Ectodermal cell (in vitro differentiated cells): ENCODE measurements around the gene ERG28.
"Not testable (repeated sequence)": the region's sequence is repeated elsewhere in the genome, so short reads cannot be mapped to it uniquely, and the experiment has no call there.

Experiments
- H3K27ac ChIP-seq: 2 replicates; pipeline ENCODE4 v1.7.0; 2013; ENCODE audit warnings: mild to moderate bottlenecking, low read depth, low read length; ENCODE audit not compliant: insufficient read depth, poor library complexity, severe bottlenecking
- H3K27me3 ChIP-seq: 2 replicates; pipeline ENCODE4 v1.7.0; 2013; ENCODE audit warnings: mild to moderate bottlenecking, low read length; ENCODE audit not compliant: insufficient read depth, control insufficient read depth, poor library complexity, severe bottlenecking
- H3K36me3 ChIP-seq: one replicate; pipeline ENCODE4 v1.7.0; 2013; ENCODE audit warnings: low read length; ENCODE audit not compliant: control insufficient read depth, insufficient read depth
- H3K4me1 ChIP-seq: one replicate; pipeline ENCODE4 v1.7.0; 2013; ENCODE audit warnings: low read length; ENCODE audit not compliant: control insufficient read depth, insufficient read depth
- H3K4me3 ChIP-seq: 2 replicates; pipeline ENCODE4 v1.7.0; 2013; ENCODE audit warnings: low read depth, low read length, control low read depth; ENCODE audit not compliant: insufficient read depth
- H3K9me3 ChIP-seq: 2 replicates; pipeline ENCODE4 v1.7.0; 2013; ENCODE audit warnings: mild to moderate bottlenecking, low read length, moderate library complexity; ENCODE audit not compliant: control insufficient read depth
- WGBS, 2 experiments: methylation state at CpG; one replicate each; pipeline ENCODE4 v1.1.7; 2013; ENCODE audit warnings: missing lambda C conversion rate in 2 of 2; 5-methylcytosine and 5-hydroxymethylcytosine counted together

The ERG28 gene

GRCh38 chr14:75609116-75609515, 51.6 kb downstream of the ERG28 start:
- WGBS, 2 experiments = 92 to 93% methylated on average over 4 of the region's 4 CpGs

DNA sequence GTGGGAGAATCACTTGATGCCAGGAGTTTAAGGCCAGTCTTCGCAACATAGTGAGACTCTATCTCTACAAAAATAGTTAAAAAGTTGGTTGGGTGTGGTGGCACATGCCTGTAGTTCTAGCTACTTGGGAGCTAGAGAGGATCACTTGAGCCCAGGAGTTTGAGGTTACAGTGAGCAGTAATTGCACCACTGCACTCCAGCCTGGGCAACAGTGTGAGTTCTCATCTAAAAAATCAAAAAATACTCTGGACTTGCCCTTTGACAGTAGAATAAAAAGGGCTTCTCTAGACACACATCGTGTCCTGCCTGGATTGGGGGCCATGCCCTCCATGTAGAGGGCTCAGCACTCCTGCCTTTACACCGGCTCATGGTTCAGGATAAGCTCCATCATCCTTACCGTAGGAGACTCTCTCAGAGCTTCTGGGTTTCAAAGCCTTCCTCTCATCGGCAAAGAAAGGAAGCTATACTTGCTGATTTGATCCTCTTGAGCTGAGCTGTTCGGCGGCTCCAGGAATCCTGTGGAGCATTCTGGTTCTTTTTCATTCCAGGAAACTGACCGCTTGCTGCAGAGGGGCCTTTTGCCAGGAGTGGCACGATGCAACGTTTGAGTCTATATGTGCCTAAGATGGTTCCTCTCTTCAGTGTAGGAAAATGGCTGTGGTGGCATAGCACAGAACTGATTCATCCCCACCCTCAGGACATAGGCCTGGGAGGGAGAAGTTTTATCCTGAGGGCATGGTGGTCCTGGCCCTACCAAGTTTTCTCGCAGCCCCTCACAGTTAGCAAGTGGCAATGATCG, 52.6 kb downstream of the ERG28 start:
- 94 to 96% methylated on average over 12 of the region's 12 CpGs for WGBS, 2 experiments
- H3K36me3 ChIP-seq = no peaks in the 10 kb centered on the region
- no peaks in the 10 kb centered on the region for H3K9me3 ChIP-seq
- H3K4me1 ChIP-seq = peaks cover 6% of the 10 kb centered on the region
- H3K27me3 ChIP-seq = no peaks in the 10 kb centered on the region
- H3K27ac ChIP-seq = no peak overlapping the region
- H3K4me3 ChIP-seq = no peak overlapping the region

More at GRCh38 chr14:75609116-75609515, 51.6 kb downstream of the ERG28 start:
- H3K4me3 ChIP-seq = no peak overlapping the region
- H3K36me3 ChIP-seq = no peaks in the 10 kb centered on the region
- no peak overlapping the region for H3K27ac ChIP-seq
- peaks cover 6% of the 10 kb centered on the region for H3K4me1 ChIP-seq
- H3K27me3 ChIP-seq = no peaks in the 10 kb centered on the region
- no peaks in the 10 kb centered on the region for H3K9me3 ChIP-seq

DNA sequence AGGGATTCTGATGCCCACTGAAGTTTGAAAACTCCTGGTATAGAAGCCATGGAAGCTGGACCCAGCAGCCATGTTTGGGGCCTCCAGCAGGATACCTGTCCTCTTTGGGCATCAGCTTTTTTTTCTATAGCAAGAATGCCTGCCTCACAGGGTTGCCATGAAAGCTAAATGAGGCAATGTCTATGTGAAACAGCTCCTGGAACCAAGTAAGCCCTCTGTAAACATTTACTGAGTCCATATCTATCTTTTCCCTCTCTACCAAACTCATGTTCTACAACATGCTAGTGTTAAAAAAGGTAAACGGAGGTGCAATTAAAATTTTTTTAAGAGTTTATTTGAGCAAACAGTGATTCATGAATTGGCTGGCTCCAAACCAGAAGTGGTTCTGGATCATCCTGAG, 53.6 kb downstream of the ERG28 start:
- Histone ChIP-seq H3K4me3 (no peak overlapping the region), H3K9me3 (no peaks in the 10 kb centered on the region), H3K4me1 (no peaks in the 10 kb centered on the region), H3K36me3 (no peaks in the 10 kb centered on the region), H3K27me3 (no peaks in the 10 kb centered on the region), H3K27ac (no peak overlapping the region)
- whole genome bisulfite sequencing, 2 experiments = 94 to 100% methylated on average over 1 of the region's 1 CpG

DNA sequence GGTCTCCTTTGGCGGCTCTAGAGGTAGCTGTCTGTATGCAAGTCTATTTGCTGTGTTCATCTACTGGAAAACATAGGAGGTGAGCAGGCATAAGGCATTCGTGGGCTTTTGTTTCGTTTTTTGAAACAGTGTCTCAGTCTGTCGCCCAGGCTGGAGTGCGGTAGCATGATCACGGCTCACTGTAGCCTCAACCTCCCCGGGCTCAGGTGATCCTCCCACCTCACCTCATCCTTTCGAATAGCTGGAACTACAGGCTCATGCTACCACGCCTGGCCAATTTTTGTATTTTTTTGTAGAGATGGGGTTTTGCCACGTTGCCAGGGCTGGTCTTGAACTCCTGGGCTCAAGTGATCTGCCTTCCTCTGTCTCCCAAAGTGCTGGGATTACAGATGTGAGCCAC, 54.8 kb downstream of the ERG28 start:
- Histone ChIP-seq H3K4me1 (no peaks in the 10 kb centered on the region), H3K36me3 (no peaks in the 10 kb centered on the region), H3K27me3 (no peaks in the 10 kb centered on the region), H3K9me3 (no peaks in the 10 kb centered on the region), H3K27ac (no peak overlapping the region), H3K4me3 (no peak overlapping the region)
- 88 to 89% methylated on average over 10 of the region's 10 CpGs for WGBS, 2 experiments

DNA sequence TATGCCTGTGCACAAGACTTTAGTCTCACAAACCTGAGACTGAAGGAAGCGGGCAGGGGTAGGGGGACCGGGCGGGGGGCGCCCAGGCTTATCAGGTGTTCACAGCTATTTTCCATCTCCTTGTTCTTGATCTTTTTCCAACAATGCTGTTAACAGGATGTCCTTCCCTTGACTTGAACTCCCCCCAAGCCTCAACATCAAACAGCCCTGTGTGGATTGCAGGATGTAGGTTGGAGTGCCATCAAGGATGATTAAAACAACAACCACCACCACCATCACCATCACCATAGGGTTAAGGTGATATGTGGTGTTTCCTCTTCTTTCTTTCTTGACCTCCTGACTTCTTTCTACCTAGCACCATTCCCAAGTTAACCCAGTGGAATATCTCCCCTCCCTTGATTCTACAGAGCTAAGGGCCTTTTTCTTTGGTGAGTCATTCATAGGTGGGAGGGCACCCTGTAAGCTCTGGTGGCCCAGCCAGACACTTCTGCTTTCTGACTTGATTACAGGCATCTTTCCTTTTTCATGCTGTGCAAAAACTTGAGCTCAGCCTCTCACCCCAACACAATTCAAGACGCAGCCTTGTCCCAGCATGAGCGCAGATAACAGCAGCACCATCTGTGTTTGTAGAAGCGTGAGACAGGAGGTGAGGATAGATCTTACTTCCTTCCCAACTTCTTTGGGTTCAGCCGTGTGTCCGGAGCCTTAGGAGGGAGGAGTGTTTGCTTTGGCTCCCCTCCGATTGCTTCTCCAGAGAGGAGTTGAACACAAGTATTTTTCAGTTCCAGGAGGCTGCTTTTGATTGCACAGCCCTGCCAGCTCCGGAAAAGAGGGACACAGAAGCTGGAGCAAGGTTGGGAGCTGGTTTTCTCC, 55.5 kb downstream of the ERG28 start:
- Histone ChIP-seq H3K27ac (no peak overlapping the region), H3K36me3 (no peaks in the 10 kb centered on the region), H3K27me3 (no peaks in the 10 kb centered on the region), H3K4me3 (no peak overlapping the region), H3K4me1 (no peaks in the 10 kb centered on the region), H3K9me3 (no peaks in the 10 kb centered on the region)
- WGBS, 2 experiments = 92 to 96% methylated on average over 11 of the region's 11 CpGs

DNA sequence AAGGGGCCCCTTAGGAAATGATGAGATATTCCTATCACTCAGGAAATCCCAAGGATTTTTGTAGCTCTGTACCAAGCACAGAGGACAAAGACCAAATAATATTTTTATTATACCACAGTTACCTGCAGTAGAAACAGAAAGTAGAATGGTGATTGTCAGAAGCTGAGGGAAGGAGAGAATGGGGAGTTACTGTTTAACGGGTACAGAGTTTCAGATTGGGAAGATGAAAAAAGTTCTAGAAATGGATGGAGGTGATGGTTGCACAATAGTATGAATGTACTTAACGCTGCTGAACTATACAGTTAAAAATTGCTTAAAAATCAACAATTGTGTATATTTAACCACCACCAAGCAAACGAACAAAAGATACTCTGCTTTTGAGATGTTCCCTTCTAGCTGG, 58.2 kb downstream of the ERG28 start:
- H3K9me3 ChIP-seq = no peaks in the 10 kb centered on the region
- H3K27ac ChIP-seq = no peak overlapping the region
- 92 to 98% methylated on average over 3 of the region's 3 CpGs for WGBS, 2 experiments
- H3K4me3 ChIP-seq = no peak overlapping the region
- H3K36me3 ChIP-seq = no peaks in the 10 kb centered on the region
- H3K27me3 ChIP-seq = no peaks in the 10 kb centered on the region
- no peaks in the 10 kb centered on the region for H3K4me1 ChIP-seq

- H3K27ac ChIP-seq, H3K4me1 ChIP-seq, H3K9me3 ChIP-seq, H3K4me3 ChIP-seq, H3K36me3 ChIP-seq, H3K27me3 ChIP-seq: not testable (repeated sequence)
- 93 to 94% methylated on average over 5 of the region's 6 CpGs for WGBS, 2 experiments
Observed at GRCh38 chr14:75601061-75601460, 59.6 kb downstream of the ERG28 start.

- 100% methylated on average over 1 of the region's 1 CpG for WGBS, 2 experiments
- H3K27me3 ChIP-seq, H3K36me3 ChIP-seq, H3K4me3 ChIP-seq, H3K27ac ChIP-seq, H3K9me3 ChIP-seq, H3K4me1 ChIP-seq: not testable (repeated sequence)
Observed at GRCh38 chr14:75600100-75600499, 60.6 kb downstream of the ERG28 start.
